GM21576 (cell line): ENCODE measurements around the gene PRTFDC1.

Source experiments
- ATAC-seq: cut with Tn5 transposase; IDR thresholded peaks from one replicate; pipeline ENCODE4 v1.9.1; 2021; ENCODE audit warnings: mild to moderate bottlenecking, moderate library complexity; ENCODE audit not compliant: unreplicated experiment

The PRTFDC1 gene

DNA sequence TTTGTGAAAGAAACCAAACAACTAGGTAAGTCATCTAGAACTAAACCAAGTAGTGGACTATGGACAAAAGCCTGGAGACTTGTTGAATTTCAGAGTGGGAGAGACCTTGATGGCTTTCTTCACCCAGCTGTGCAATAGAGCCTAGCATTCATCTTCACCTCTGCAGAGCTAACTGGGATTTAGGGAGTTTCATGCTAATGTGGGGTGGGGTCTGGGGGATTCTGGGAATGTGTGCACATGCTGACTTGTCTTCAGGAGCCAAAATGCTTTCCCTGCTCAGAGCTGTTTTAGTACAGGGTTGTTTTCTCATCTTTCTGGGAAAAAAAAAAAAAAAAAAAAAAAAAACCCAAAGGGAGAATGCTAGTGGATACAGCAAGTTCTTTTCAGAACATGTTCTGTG, 147.4 kb downstream of the PRTFDC1 start:
- no peak for ATAC-seq

DNA sequence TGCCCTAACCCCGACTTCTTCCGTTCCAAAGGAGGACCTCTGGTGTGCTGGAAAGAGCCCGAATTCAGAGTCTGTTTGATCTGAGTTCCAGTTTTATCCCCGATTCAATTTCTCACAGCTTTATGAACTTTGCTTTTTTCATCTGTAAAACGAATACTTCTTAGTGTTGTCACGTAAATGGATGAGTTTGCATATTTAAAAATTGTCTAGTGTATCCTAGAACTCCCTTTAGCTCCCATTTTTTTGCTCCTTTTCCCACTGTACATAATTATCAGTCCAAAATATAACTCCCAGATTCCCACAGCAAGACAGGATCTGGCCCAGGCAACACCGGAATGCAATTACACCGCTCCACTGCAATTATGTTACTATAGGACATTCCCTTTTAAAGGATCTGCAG, 148.0 kb downstream of the PRTFDC1 start:
- no peak for ATAC-seq

DNA sequence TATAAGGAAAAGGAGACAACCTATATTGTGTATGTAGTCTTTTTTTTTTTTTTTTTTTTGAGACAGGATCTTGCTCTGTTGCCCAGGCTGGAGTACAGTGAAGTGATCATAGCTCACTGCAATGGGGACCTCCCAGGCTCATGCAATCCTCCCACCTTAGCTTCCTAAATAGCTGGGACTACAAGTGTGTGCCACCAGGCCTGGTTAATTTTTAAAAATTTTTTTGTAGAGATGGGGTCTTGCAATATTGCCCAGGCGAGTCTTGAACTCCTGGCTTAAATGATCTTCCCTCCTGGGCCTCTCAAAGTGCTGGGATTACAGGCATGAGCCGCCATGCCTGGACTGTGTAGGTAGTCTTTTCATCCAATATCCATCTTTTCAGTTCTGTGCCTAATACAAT, 150.0 kb downstream of the PRTFDC1 start:
- no peak for ATAC-seq

GRCh38 chr10:24800861-24801260, 151.5 kb downstream of the PRTFDC1 start:
- no peak for ATAC-seq
